Measurements from ENCODE around the gene VAC14.

Gene VAC14

DNA sequence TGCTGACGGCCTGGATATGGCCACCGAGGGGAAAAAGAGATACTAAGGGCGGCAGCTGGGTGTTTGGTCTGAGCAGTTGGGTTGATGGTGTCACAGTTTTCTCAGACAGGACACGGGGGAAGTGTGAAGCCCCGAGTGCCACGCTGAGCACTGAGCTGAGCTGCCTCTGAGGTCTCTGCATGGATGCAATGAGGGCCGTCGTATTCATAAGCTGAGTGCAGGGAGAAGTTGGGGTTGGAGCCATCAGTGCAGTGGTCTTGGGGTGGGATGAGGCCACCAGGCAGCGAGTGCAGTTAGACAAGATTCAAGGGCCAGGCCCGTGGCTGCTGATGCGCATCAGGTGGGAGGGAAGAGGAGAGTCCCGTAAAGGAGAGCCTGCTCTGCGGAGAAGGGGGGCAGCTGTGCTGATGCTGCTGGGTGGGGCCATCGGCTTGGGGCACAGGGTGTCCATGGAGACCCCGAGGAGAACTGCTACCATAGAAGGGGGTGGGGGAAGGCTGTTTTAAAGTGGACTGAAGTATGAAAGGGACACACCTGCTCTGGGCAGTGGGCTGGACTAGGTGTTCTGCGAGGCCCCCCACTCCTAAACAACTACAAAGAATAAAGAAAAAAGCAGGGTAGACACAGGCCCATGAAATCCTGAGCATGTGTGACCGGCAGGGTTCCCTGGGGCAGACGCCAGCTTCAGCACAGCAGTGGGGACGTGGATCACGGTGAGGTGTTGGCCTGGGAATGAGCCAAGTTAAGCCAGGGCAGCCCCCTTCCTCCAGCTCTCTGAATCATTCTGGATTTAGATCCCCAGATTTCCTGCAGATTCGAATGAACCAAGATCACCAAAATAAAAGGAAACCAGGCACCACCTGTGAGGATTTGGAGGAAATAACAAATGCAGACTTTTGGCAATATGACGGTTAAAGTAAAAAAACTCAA, 134.9 kb downstream of the VAC14 start:
- Mint-ChIP-seq H3K4me3 (no peak overlapping the region), H3K36me3 (ENCODE audit: low read depth) (peaks cover 60% of the 10 kb centered on the region), H3K27ac (peak overlapping the region; percentile 75), H3K9me3 (peaks cover 39% of the 10 kb centered on the region), H3K4me1 (peaks cover 4% of the 10 kb centered on the region), H3K27me3 (ENCODE audit: low read depth, poor library complexity) (no peaks in the 10 kb centered on the region)
- DNase-seq, result no peak
- TF ChIP-seq, protein P1, sequence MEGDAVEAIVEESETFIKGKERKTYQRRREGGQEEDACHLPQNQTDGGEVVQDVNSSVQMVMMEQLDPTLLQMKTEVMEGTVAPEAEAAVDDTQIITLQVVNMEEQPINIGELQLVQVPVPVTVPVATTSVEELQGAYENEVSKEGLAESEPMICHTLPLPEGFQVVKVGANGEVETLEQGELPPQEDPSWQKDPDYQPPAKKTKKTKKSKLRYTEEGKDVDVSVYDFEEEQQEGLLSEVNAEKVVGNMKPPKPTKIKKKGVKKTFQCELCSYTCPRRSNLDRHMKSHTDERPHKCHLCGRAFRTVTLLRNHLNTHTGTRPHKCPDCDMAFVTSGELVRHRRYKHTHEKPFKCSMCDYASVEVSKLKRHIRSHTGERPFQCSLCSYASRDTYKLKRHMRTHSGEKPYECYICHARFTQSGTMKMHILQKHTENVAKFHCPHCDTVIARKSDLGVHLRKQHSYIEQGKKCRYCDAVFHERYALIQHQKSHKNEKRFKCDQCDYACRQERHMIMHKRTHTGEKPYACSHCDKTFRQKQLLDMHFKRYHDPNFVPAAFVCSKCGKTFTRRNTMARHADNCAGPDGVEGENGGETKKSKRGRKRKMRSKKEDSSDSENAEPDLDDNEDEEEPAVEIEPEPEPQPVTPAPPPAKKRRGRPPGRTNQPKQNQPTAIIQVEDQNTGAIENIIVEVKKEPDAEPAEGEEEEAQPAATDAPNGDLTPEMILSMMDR (IDR thresholded peaks at IDR 0.05), result no peak

DNA sequence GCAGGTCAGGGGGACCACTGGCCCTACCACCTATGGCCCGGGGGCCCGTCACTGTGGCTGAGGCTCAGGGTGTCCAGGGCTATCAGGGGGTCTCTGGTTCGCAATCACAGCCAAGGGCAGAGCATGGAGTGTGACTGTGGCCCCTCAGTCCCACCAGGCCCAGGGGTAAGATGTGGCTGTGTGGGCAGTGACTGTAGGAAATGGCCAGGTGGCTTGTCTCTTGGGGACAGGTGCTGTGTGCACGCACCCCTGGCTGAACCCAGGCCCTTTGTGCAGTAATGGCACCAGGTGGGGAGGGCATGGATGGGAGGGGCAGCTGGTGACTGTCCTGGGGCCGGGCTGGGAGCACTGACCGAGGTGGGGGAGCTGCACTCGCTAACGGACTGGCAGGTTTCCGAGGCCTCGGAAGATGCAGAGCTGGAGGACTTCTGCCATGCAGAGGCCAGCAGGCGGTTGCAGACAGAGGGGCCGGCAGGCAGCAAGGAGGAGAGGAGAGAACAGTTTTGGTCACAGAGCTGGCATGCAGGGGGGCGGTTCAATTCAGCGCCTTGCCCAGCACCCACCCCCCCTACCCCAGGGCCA, 135.8 kb downstream of the VAC14 start:
- DNase-seq, result no peak
- Mint-ChIP-seq H3K27ac (no peak overlapping the region), H3K4me3 (no peak overlapping the region), H3K9me3 (peaks cover 35% of the 10 kb centered on the region), H3K27me3 (ENCODE audit: low read depth, poor library complexity) (no peaks in the 10 kb centered on the region), H3K4me1 (peaks cover 4% of the 10 kb centered on the region), H3K36me3 (ENCODE audit: low read depth) (peaks cover 51% of the 10 kb centered on the region)
- TF ChIP-seq, protein P1 (IDR thresholded peaks at IDR 0.05), result no peak

DNA sequence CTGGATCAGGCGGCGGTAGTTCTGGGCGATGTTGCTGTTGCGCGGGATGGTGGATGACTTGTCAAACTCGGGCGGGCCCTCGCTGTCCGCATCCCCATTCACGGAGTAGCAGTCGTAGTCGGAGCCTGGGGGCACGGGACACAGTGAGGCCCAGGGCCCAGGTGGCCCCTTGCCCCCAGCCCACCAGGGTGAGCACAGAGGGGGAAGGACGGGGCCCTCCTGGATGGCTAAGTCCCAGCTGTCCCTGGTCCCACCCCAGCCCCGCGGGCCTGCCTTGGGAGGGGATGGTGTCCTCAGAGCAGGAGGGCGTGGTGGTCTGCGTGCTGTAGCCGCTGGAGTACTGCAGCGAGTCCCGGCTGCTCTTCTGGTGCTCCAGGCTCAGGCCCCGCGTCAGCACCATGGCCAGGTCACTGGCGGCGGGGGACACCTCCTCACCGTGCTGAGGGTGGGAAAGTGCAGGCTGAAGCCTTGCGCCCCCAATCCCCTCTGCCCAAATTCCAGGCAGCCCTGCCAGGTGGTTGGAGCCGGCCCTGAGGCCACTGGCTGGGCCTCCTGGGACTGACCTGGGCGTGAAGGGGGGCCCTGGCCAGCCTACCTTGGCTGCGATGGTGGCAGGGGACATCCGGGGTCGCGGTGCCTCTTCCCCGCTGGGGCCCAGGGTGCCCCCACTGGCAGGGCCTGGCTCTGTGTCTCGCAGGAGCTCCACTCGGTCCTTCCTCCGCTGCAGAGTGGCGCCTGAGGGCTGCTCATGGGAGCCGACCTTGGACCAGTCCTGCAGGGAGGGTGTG, 136.4 kb downstream of the VAC14 start:
- no peak overlapping the region for H3K27ac Mint-ChIP-seq
- peaks cover 44% of the 10 kb centered on the region for H3K36me3 Mint-ChIP-seq (ENCODE audit: low read depth)
- TF ChIP-seq, protein P1 (IDR thresholded peaks at IDR 0.05), result no peak
- peaks cover 4% of the 10 kb centered on the region for H3K4me1 Mint-ChIP-seq
- peaks cover 28% of the 10 kb centered on the region for H3K9me3 Mint-ChIP-seq
- DNase-seq, result no peak
- no peaks in the 10 kb centered on the region for H3K27me3 Mint-ChIP-seq (ENCODE audit: low read depth, poor library complexity)
- H3K4me3 Mint-ChIP-seq, result no peak overlapping the region

DNA sequence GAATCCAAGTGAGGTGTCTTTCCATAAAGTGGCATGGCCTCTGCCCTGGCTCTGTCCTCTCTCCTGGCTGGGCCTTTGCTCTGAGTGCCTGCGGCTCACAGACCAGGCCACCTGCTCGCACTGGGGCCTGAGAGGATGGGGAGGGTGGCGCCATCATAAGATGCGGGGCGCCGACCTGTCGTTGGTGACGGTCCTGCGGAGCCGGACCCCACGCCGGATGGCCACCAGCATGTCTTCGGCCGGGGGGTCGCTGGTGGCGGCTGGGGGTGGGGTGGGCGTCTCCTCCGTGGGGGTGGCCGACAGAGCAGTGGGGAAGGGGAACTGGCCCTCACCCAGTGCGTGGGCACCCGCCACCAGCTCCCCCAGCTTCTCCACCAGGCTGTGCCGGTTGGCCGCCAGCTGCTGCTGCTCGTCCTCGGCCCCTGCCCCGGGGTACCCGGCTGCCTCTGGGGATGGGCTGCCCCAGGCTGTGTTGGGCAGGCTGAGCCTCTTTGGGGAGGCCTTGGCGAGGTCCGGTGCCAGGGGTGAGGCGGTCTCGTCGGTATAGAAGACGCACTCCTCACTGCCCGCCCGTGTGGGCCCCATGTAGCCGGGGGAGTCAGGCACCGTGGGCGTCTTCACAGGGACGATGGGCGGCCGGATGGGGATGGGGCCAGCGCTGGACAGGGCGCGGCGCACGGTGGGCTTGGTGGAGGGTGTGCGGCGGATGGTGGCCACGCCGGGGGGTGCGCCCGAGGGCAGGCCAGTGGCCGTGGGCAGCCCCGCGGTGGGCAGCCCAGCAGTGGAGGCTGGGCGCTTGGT, 137.2 kb downstream of the VAC14 start:
- H3K4me1 Mint-ChIP-seq, result peaks cover 4% of the 10 kb centered on the region
- no peak overlapping the region for H3K4me3 Mint-ChIP-seq
- DNase-seq, result no peak
- TF ChIP-seq, protein P1 (IDR thresholded peaks at IDR 0.05), result no peak
- peaks cover 36% of the 10 kb centered on the region for H3K36me3 Mint-ChIP-seq (ENCODE audit: low read depth)
- H3K27me3 Mint-ChIP-seq (ENCODE audit: low read depth, poor library complexity), result no peaks in the 10 kb centered on the region
- no peak overlapping the region for H3K27ac Mint-ChIP-seq
- peaks cover 20% of the 10 kb centered on the region for H3K9me3 Mint-ChIP-seq

DNA sequence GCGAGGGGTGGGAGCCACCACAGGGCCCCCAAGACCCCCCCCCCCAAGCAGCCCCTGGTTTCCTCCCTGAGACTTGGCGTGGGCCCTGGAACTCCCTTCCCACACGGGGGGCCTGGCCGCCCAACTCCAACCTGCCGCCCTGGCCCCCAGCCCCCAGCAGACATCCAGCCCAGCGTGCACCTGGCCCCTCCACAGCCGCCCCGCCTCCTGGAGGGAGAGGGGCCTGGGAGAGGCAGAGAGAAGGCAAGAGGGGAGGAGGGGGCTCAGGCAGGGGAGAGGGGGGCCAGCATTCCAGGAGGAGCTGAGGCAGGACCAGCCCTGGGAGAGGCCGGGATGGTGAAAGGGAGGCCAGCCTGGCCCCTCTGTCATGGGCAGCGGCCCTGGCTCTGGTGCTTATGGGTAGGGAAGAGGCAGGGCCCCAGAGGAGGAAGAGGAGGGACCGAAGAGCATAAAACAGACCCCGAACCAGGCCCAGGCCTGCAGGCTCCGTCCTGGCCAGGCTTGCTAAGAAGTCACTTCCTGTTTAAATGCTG, 137.9 kb downstream of the VAC14 start:
- H3K36me3 Mint-ChIP-seq (ENCODE audit: low read depth), result peaks cover 30% of the 10 kb centered on the region
- no peaks in the 10 kb centered on the region for H3K27me3 Mint-ChIP-seq (ENCODE audit: low read depth, poor library complexity)
- peaks cover 13% of the 10 kb centered on the region for H3K9me3 Mint-ChIP-seq
- no peak for DNase-seq
- TF ChIP-seq, protein P1 (IDR thresholded peaks at IDR 0.05), result no peak
- peaks cover 4% of the 10 kb centered on the region for H3K4me1 Mint-ChIP-seq
- H3K4me3 Mint-ChIP-seq, result no peak overlapping the region
- H3K27ac Mint-ChIP-seq, result no peak overlapping the region

All from nephron progenitor cell (in vitro differentiated cells).